MM.1S (cell line): ENCODE results near the gene ACAD9.

Experiments
- DNase-seq: peaks from one replicate; pipeline ENCODE4 v3.0.0-alpha.2; 2015
- H2AFZ ChIP-seq: fragments of 300-600 bp; sonication (generic); 2 replicates; pipeline ENCODE4 v1.6.0; 2016; ENCODE audit warnings: antibody characterized with exemption, low read length
- H3F3A ChIP-seq: fragments of 300-600 bp; sonication (generic); 2 replicates; pipeline ENCODE4 v1.6.1; 2016; ENCODE audit warnings: mild to moderate bottlenecking, antibody characterized with exemption, low read length, moderate library complexity, mixed read lengths; ENCODE audit not compliant: insufficient read depth
- H3K27ac ChIP-seq: fragments of 300-600 bp; sonication (generic); 2 replicates; pipeline ENCODE4 v1.5.1; 2016; ENCODE audit warnings: mild to moderate bottlenecking, low read length
- H3K27me3 ChIP-seq: fragments of 300-600 bp; sonication (generic); replicated peaks from 2 replicates; pipeline ENCODE4 v1.6.0; 2016; ENCODE audit warnings: low read length; ENCODE audit not compliant: insufficient read depth
- H3K36me3 ChIP-seq: fragments of 300-600 bp; sonication (generic); replicated peaks from 2 replicates; pipeline ENCODE4 v1.6.1; 2016; ENCODE audit warnings: mild to moderate bottlenecking, low read length, mixed read lengths; ENCODE audit not compliant: insufficient read depth
- H3K4me1 ChIP-seq: fragments of 300-600 bp; sonication (generic); 2 replicates; pipeline ENCODE4 v1.6.1; 2016; ENCODE audit warnings: low read length, mixed read lengths
- H3K4me2 ChIP-seq: fragments of 300-600 bp; sonication (generic); 2 replicates; pipeline ENCODE4 v1.6.0; 2016; ENCODE audit warnings: low read depth, low read length
- H3K4me3 ChIP-seq: fragments of 300-600 bp; sonication (generic); 2 replicates; pipeline ENCODE4 v1.5.1; 2016; ENCODE audit warnings: low read length, mixed read lengths
- H3K79me2 ChIP-seq: fragments of 300-600 bp; sonication (generic); 2 replicates; pipeline ENCODE4 v1.6.1; 2016; ENCODE audit warnings: mixed run types, low read length, mixed read lengths
- H3K9ac ChIP-seq: fragments of 300-600 bp; sonication (generic); 2 replicates; pipeline ENCODE4 v1.6.1; 2016; ENCODE audit warnings: low read length, mixed read lengths
- H3K9me2 ChIP-seq: fragments of 300-600 bp; sonication (generic); replicated peaks from 2 replicates; pipeline ENCODE4 v1.6.1; 2016; ENCODE audit warnings: mild to moderate bottlenecking, low read length, mixed read lengths; ENCODE audit not compliant: insufficient read depth
- H3K9me3 ChIP-seq: fragments of 300-600 bp; sonication (generic); replicated peaks from 2 replicates; pipeline ENCODE4 v1.6.1; 2016; ENCODE audit warnings: mild to moderate bottlenecking, low read length, mixed read lengths; ENCODE audit not compliant: insufficient read depth
- H4K20me1 ChIP-seq: fragments of 300-600 bp; sonication (generic); 2 replicates; pipeline ENCODE4 v1.6.1; 2016; ENCODE audit warnings: mild to moderate bottlenecking, low read length, moderate library complexity, mixed read lengths; ENCODE audit not compliant: insufficient read depth
- CTCF ChIP-seq: fragments of 300-600 bp; sonication (generic); IDR thresholded peaks from 2 replicates; pipeline ENCODE4 v1.5.1; 2016; ENCODE audit warnings: antibody characterized with exemption, low read length, mixed read lengths
- EZH2 ChIP-seq: fragments of 300-600 bp; sonication (generic); optimal IDR thresholded peaks from 2 replicates; pipeline ENCODE3; 2017; ENCODE audit warnings: low read depth, mild to moderate bottlenecking, antibody characterized with exemption, low read length, mixed read lengths
- EZH2phosphoT487 ChIP-seq: fragments of 300-600 bp; sonication (generic); IDR thresholded peaks from 2 replicates; pipeline ENCODE4 v1.6.1; 2018; ENCODE audit warnings: antibody characterized with exemption, low read length

Gene ACAD9

GRCh38 chr3:128917291-128917690 lies 37.9 kb downstream of the ACAD9 start:
- Histone ChIP-seq H3K4me1 (no peaks in the 10 kb centered on the region), H3K9me3 (no peaks in the 10 kb centered on the region), H3K36me3 (0 out of 2 replicates have a peak, but pooled peaks cover 3% of the 10 kb centered on the region), H3F3A (0 out of 2 replicates have a peak, but pooled peaks cover 2% of the 10 kb centered on the region), H3K9me2 (no peaks in the 10 kb centered on the region), H2AFZ (no peak overlapping the region), H4K20me1 (no peaks in the 10 kb centered on the region), H3K4me2 (no peak overlapping the region), H3K9ac (no peak overlapping the region), H3K79me2 (no peaks in the 10 kb centered on the region), H3K27me3 (no peaks in the 10 kb centered on the region), H3K27ac (no peak overlapping the region), H3K4me3 (no peak overlapping the region)
- no peak for DNase-seq
- TF ChIP-seq EZH2phosphoT487: no peak
- TF ChIP-seq CTCF: no peak
- TF ChIP-seq EZH2: no peak

- H3K9me3 ChIP-seq: no peaks in the 10 kb centered on the region
- H3K9ac ChIP-seq: no peak overlapping the region
- no peaks in the 10 kb centered on the region for H4K20me1 ChIP-seq
- no peak overlapping the region for H3K4me2 ChIP-seq
- H3K4me1 ChIP-seq: no peaks in the 10 kb centered on the region
- TF ChIP-seq CTCF (no peak), EZH2phosphoT487 (no peak), EZH2 (no peak)
- no peak overlapping the region for H3K4me3 ChIP-seq
- H3K27ac ChIP-seq: no peak overlapping the region
- 0 out of 2 replicates have a peak, but pooled peaks cover 2% of the 10 kb centered on the region for H3F3A ChIP-seq
- H3K9me2 ChIP-seq: no peaks in the 10 kb centered on the region
- H2AFZ ChIP-seq: no peak overlapping the region
- no peaks in the 10 kb centered on the region for H3K36me3 ChIP-seq
- no peaks in the 10 kb centered on the region for H3K27me3 ChIP-seq
- H3K79me2 ChIP-seq: no peaks in the 10 kb centered on the region
- DNase-seq: no peak
Observed at GRCh38 chr3:128919988-128920387, 40.6 kb downstream of the ACAD9 start.

- TF ChIP-seq EZH2 (no peak), EZH2phosphoT487 (no peak), CTCF (no peak)
- Histone ChIP-seq H3K9me2 (no peaks in the 10 kb centered on the region), H3K4me2 (no peak overlapping the region), H4K20me1 (no peaks in the 10 kb centered on the region), H3K27me3 (no peaks in the 10 kb centered on the region), H3K4me1 (no peaks in the 10 kb centered on the region), H3K36me3 (no peaks in the 10 kb centered on the region), H2AFZ (no peak overlapping the region), H3K4me3 (no peak overlapping the region), H3K9ac (no peak overlapping the region), H3K9me3 (no peaks in the 10 kb centered on the region), H3F3A (0 out of 2 replicates have a peak, but pooled peaks cover 2% of the 10 kb centered on the region), H3K27ac (no peak overlapping the region), H3K79me2 (no peaks in the 10 kb centered on the region)
- no peak for DNase-seq
Observed at GRCh38 chr3:128922804-128923459, 43.5 kb downstream of the ACAD9 start.
